OCI-LY7 (cell line): ENCODE measurements around the gene EIF4E1B. TPM values are rescaled to one million over a fixed set of nuclear protein-coding genes. Genes with fewer than 3 reads are reported as not detected.

Source experiments
- BruUV-seq: library from RNA; stranded (reverse); fragments of 400-500 nt; replicated peaks from 2 replicates; lab custom pipeline; 2021; lab: Mats Ljungman, UMichigan
- CTCF ChIA-PET: fragments of 300-600 bp; sonication (Branson Sonifier 250); formaldehyde crosslinking; loops from one replicate; lab custom pipeline; 2022; ENCODE audit warnings: antibody characterized with exemption; ENCODE audit not compliant: unreplicated experiment; lab: Charles Lee
- POLR2A ChIA-PET: fragments of 300-600 bp; sonication (Branson Sonifier 250); formaldehyde crosslinking; loops from one replicate; lab custom pipeline; 2022; ENCODE audit warnings: antibody characterized with exemption; lab: Charles Lee
- DNase-seq: peaks from one replicate; pipeline ENCODE4 v3.0.0-alpha.2; 2015; ENCODE audit warnings: low spot score
- H2AFZ ChIP-seq: fragments of 200-600 bp; sonication (generic), shearing (Covaris generic); 2 replicates; pipeline ENCODE4 v1.6.1; 2014; ENCODE audit warnings: mild to moderate bottlenecking, antibody characterized with exemption, low read length, moderate library complexity
- H3K27ac ChIP-seq: fragments of 200-600 bp; sonication (generic); 2 replicates; pipeline ENCODE4 v1.5.1; 2014; ENCODE audit warnings: mixed run types, low read depth, mild to moderate bottlenecking, moderate library complexity, low read length, inconsistent platforms; ENCODE audit not compliant: poor library complexity, severe bottlenecking
- H3K36me3 ChIP-seq: fragments of 200-600 bp; sonication (generic); 2 replicates; pipeline ENCODE4 v1.6.1; 2014; ENCODE audit warnings: mild to moderate bottlenecking, antibody characterized with exemption, low read length, moderate library complexity, mixed read lengths; ENCODE audit not compliant: insufficient read depth
- H3K4me1 ChIP-seq: fragments of 200-600 bp; sonication (generic); 2 replicates; pipeline ENCODE4 v1.5.1; 2014; ENCODE audit warnings: mild to moderate bottlenecking, low read length; ENCODE audit not compliant: insufficient read depth, poor library complexity, severe bottlenecking
- H3K4me2 ChIP-seq: fragments of 200-600 bp; sonication (generic); 2 replicates; pipeline ENCODE4 v1.6.1; 2014; ENCODE audit warnings: mild to moderate bottlenecking, low read length
- H3K4me3 ChIP-seq: fragments of 200-600 bp; sonication (generic); 2 replicates; pipeline ENCODE4 v1.5.1; 2014; ENCODE audit warnings: mild to moderate bottlenecking, low read depth, low read length; ENCODE audit not compliant: poor library complexity, severe bottlenecking
- H3K79me2 ChIP-seq: fragments of 200-600 bp; sonication (generic); 2 replicates; pipeline ENCODE4 v1.6.1; 2016; ENCODE audit warnings: low read depth, mild to moderate bottlenecking, low read length, moderate library complexity, mixed read lengths; ENCODE audit not compliant: insufficient read depth
- H3K9me2 ChIP-seq: fragments of 200-600 bp; sonication (generic); 2 replicates; pipeline ENCODE4 v1.6.1; 2016; ENCODE audit warnings: mild to moderate bottlenecking, low read length, mixed read lengths; ENCODE audit not compliant: insufficient read depth
- H3K9me3 ChIP-seq: fragments of 200-600 bp; sonication (generic); 2 replicates; pipeline ENCODE4 v1.6.1; 2014; ENCODE audit warnings: mild to moderate bottlenecking, mixed run types, low read length, mixed read lengths
- H4K20me1 ChIP-seq: fragments of 200-600 bp; sonication (generic); 2 replicates; pipeline ENCODE4 v1.6.1; 2014; ENCODE audit warnings: mild to moderate bottlenecking, antibody characterized with exemption, low read length, moderate library complexity, mixed read lengths; ENCODE audit not compliant: insufficient read depth
- EZH2phosphoT487 ChIP-seq: fragments of 200-600 bp; sonication (generic); IDR thresholded peaks from 2 replicates; pipeline ENCODE4 v1.6.1; 2018; ENCODE audit warnings: low read depth, borderline replicate concordance, mild to moderate bottlenecking, mixed run types, antibody characterized with exemption, low read length, moderate library complexity, mixed read lengths
- intact Hi-C: fragments of 100-400 bp; cut with micrococcal nuclease; formaldehyde crosslinking; loops from one replicate; pipeline ENCODE4 v1.10.0; 2022; ENCODE audit not compliant: unreplicated experiment
- total RNA-seq, 2 experiments: library from RNA; depleted of rRNA in 1 of 2; stranded (reverse); fragments of >200 nt in 1 of 2; shearing (Covaris generic) in 1 of 2; gene quantifications; 2 replicates each; pipeline ENCODE4 v1.2.3, GENCODE V29; 2014 to 2022
- TF ChIP-seq, protein P1 (sequence below): fragments of 200-600 bp; sonication (generic); conservative IDR thresholded peaks from 2 replicates; pipeline ENCODE4 v1.5.1; 2014; ENCODE audit warnings: mild to moderate bottlenecking, antibody characterized with exemption, low read length, moderate library complexity, mixed read lengths

EIF4E1B gene
- total RNA-seq, 2 experiments from 2014 or later = 0.16 to 2.4 TPM

DNA sequence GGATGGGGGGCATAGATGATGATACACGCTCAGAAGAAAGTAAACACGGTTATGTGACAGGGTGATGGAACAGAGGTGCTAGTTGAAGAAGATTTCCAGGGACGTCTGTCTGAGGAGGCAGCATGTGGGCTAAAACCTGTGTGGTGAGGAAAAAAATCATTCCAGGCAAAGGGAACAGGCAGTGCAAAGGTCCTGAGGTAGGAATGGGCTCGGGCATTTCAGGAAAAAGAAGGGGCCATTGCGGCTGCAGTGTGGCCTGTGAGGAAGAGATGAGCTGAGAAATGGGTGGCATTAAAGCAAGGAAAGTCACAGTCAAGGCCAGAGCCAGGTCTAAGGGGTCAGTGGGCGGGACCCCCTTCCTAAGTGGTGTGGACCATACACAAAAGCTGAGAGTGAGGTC is 35.0 kb downstream of the EIF4E1B start:
- H3K9me3 ChIP-seq = no peaks in the 10 kb centered on the region
- H3K79me2 ChIP-seq = no peaks in the 10 kb centered on the region
- no peak for DNase-seq
- no peaks in the 10 kb centered on the region for H4K20me1 ChIP-seq
- H3K9me2 ChIP-seq = no peaks in the 10 kb centered on the region
- CTCF ChIA-PET = no interaction called here
- no peak overlapping the region for H3K4me2 ChIP-seq
- H3K4me3 ChIP-seq = no peak overlapping the region
- no peak for TF ChIP-seq EZH2phosphoT487
- TF ChIP-seq, protein P1, sequence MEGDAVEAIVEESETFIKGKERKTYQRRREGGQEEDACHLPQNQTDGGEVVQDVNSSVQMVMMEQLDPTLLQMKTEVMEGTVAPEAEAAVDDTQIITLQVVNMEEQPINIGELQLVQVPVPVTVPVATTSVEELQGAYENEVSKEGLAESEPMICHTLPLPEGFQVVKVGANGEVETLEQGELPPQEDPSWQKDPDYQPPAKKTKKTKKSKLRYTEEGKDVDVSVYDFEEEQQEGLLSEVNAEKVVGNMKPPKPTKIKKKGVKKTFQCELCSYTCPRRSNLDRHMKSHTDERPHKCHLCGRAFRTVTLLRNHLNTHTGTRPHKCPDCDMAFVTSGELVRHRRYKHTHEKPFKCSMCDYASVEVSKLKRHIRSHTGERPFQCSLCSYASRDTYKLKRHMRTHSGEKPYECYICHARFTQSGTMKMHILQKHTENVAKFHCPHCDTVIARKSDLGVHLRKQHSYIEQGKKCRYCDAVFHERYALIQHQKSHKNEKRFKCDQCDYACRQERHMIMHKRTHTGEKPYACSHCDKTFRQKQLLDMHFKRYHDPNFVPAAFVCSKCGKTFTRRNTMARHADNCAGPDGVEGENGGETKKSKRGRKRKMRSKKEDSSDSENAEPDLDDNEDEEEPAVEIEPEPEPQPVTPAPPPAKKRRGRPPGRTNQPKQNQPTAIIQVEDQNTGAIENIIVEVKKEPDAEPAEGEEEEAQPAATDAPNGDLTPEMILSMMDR = no peak
- H3K4me1 ChIP-seq = no peaks in the 10 kb centered on the region
- H2AFZ ChIP-seq = no peak overlapping the region
- H3K27ac ChIP-seq = no peak overlapping the region
- POLR2A ChIA-PET = no interaction called here
- BruUV-seq = no TSS peak
- intact Hi-C loops = loop anchor here (10.0 kb wide), 1 partner anchor 419 kb away; the partner anchor contains the start of gene FGFR4
- H3K36me3 ChIP-seq = no peaks in the 10 kb centered on the region

DNA sequence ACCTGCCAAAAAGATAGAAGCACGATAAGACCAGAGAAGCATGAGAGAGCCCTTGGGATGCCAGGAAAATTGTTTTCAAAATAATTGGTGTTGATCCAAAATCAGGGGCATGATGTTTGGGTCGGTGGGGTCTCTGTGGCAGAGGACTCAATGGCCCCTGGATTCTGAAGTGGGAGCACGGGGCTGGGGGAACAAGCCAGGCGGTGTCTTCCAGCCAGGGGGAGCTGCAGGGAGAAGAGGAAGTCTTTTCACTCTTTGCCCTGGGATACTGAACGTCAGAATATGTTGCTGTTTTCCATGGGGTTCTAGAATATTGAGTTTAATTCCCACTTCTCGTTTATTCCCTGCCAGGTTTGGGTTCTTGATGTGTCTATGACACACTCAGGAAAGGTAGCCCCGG is 37.2 kb downstream of the EIF4E1B start:
- TF ChIP-seq, protein P1 = no peak
- TF ChIP-seq EZH2phosphoT487 = no peak
- no peaks in the 10 kb centered on the region for H3K9me2 ChIP-seq
- intact Hi-C loops = loop anchor here (10.0 kb wide), 1 partner anchor 417 kb away; the partner anchor contains the start of gene FGFR4
- DNase-seq = no peak
- no peaks in the 10 kb centered on the region for H3K9me3 ChIP-seq
- no peak overlapping the region for H3K27ac ChIP-seq
- no peak overlapping the region for H3K4me3 ChIP-seq
- H4K20me1 ChIP-seq = no peaks in the 10 kb centered on the region
- ChIA-PET CTCF (no interaction called here), POLR2A (interaction anchor here (1.0 kb wide), 1 partner anchor 23 kb away, joined by 3 read pairs; no protein-coding TSS in a partner anchor)
- no peaks in the 10 kb centered on the region for H3K36me3 ChIP-seq
- no peaks in the 10 kb centered on the region for H3K4me1 ChIP-seq
- H3K79me2 ChIP-seq = no peaks in the 10 kb centered on the region
- no peak overlapping the region for H2AFZ ChIP-seq
- no TSS peak for BruUV-seq
- no peak overlapping the region for H3K4me2 ChIP-seq

DNA sequence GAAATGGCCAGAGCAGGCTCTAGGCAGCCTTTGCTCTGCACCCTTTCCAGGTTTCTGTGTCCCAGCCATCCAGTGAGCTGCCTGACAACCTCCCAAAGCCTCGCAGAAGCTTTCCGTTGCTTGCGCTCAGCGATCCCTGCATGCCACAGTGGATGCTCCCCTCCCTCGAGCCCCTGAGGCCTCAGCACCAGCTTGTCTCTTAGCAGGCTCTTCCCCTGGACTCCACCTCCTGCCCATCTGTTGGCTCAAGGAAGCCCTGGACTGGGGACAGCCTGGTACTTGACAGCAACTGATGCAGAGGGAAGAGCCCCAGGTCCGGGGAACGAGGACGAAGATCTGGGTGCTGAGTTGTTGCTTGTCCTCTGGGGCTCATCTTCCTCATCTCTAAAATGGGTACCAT is 40.0 kb downstream of the EIF4E1B start:
- Histone ChIP-seq H3K4me1 (no peaks in the 10 kb centered on the region), H3K9me3 (no peaks in the 10 kb centered on the region), H3K4me3 (no peak overlapping the region), H2AFZ (no peak overlapping the region), H3K4me2 (no peak overlapping the region), H3K9me2 (no peaks in the 10 kb centered on the region), H3K36me3 (no peaks in the 10 kb centered on the region), H3K79me2 (no peaks in the 10 kb centered on the region), H3K27ac (no peak overlapping the region), H4K20me1 (no peaks in the 10 kb centered on the region)
- CTCF ChIA-PET = no interaction called here
- intact Hi-C loops = no loop called here
- no TSS peak for BruUV-seq
- TF ChIP-seq EZH2phosphoT487 = no peak
- TF ChIP-seq, protein P1 = no peak
- DNase-seq = no peak
- POLR2A ChIA-PET = interaction anchor here (0.6 kb wide), 1 partner anchor 355 kb away, joined by 4 read pairs; no protein-coding TSS in a partner anchor
